Osteocyte (in vitro differentiated cells): Measurements from ENCODE around the gene UGT8. TPM values are rescaled to one million over a fixed set of nuclear protein-coding genes. Genes with fewer than 3 reads are reported as not detected.

Experiments
- DNase-seq: peaks from one replicate; pipeline ENCODE4 v3.0.0; 2021; ENCODE audit warnings: mixed read lengths; ENCODE audit not compliant: unreplicated experiment; ENCODE audit errors: extremely low spot score
- H3K27ac Mint-ChIP-seq: one replicate; pipeline ENCODE4 v1.8.0; 2021; ENCODE audit warnings: mild to moderate bottlenecking, mixed read lengths; ENCODE audit not compliant: unreplicated experiment
- H3K27me3 Mint-ChIP-seq: one replicate; pipeline ENCODE4 v1.8.0; 2021; ENCODE audit warnings: mixed read lengths; ENCODE audit not compliant: unreplicated experiment
- H3K36me3 Mint-ChIP-seq: one replicate; pipeline ENCODE4 v1.8.0; 2021; ENCODE audit warnings: mixed read lengths; ENCODE audit not compliant: unreplicated experiment
- H3K4me1 Mint-ChIP-seq: one replicate; pipeline ENCODE4 v1.8.0; 2021; ENCODE audit warnings: mixed read lengths; ENCODE audit not compliant: unreplicated experiment
- H3K4me3 Mint-ChIP-seq: one replicate; pipeline ENCODE4 v1.8.0; 2021; ENCODE audit warnings: mild to moderate bottlenecking, moderate library complexity, mixed read lengths; ENCODE audit not compliant: unreplicated experiment
- H3K9me3 Mint-ChIP-seq: one replicate; pipeline ENCODE4 v1.8.0; 2021; ENCODE audit warnings: mixed read lengths; ENCODE audit not compliant: unreplicated experiment
- microRNA-seq: library from miRNA; unstranded; fragments of <30 nt; microRNA quantifications from one replicate; pipeline ENCODE4 v1.1.0, GENCODE V29; 2020; ENCODE audit not compliant: unreplicated experiment
- total RNA-seq: library from RNA; stranded (reverse); gene quantifications from 2 replicates; pipeline ENCODE4 v1.2.1, GENCODE V29; 2021
- TF ChIP-seq, protein P1 (sequence below): fragments of 200-600 bp; sonication (generic); IDR thresholded peaks from 2 replicates; pipeline ENCODE4 v1.5.0; 2021; ENCODE audit warnings: antibody characterized with exemption, mild to moderate bottlenecking, moderate library complexity

The UGT8 gene
- total RNA-seq, 1 donor from 2014 or later = not detected

DNA sequence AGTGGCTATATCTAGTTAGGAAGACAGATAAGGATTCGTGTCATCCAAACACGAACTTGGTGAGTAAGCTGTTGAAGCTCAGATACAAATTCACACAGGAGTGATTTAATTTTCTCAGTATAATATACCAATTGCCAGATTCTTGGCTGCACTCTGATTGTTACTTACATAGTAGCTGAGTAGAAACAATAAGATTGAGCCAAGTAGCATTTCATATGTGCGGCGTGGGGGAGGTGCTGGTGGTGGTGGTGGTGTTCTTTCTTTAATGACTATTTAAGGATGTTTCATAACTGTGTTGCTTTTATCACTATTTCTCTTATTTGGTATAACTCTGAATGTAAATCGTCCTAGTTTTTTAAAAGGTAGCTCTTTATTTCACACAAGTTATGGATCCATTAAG, 102.9 kb downstream of the UGT8 start:
- H3K36me3 Mint-ChIP-seq = no peaks in the 10 kb centered on the region
- no peak for DNase-seq
- no peaks in the 10 kb centered on the region for H3K4me1 Mint-ChIP-seq
- no peak overlapping the region for H3K27ac Mint-ChIP-seq
- H3K4me3 Mint-ChIP-seq = no peak overlapping the region
- TF ChIP-seq, protein P1, sequence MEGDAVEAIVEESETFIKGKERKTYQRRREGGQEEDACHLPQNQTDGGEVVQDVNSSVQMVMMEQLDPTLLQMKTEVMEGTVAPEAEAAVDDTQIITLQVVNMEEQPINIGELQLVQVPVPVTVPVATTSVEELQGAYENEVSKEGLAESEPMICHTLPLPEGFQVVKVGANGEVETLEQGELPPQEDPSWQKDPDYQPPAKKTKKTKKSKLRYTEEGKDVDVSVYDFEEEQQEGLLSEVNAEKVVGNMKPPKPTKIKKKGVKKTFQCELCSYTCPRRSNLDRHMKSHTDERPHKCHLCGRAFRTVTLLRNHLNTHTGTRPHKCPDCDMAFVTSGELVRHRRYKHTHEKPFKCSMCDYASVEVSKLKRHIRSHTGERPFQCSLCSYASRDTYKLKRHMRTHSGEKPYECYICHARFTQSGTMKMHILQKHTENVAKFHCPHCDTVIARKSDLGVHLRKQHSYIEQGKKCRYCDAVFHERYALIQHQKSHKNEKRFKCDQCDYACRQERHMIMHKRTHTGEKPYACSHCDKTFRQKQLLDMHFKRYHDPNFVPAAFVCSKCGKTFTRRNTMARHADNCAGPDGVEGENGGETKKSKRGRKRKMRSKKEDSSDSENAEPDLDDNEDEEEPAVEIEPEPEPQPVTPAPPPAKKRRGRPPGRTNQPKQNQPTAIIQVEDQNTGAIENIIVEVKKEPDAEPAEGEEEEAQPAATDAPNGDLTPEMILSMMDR = no peak
- H3K27me3 Mint-ChIP-seq = peaks cover 12% of the 10 kb centered on the region
- no peaks in the 10 kb centered on the region for H3K9me3 Mint-ChIP-seq

DNA sequence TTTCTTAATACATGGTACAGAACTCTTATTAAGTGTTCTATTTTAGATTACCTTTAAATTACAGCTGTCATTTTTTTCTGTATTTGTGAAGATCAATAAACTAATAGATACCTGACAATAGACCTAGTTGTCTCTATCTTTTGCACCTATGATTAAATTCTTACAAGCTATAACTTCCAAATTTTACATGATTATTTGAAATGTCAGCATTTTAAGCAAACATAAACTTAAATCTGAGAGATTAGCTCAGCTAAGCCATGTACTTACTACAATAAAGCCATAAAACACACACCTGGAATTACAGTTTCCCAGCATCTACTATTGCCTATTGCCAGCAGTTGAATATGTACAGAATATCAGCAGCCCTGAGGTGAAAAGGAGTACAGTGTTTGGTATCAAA, 118.8 kb downstream of the UGT8 start:
- H3K36me3 Mint-ChIP-seq = no peaks in the 10 kb centered on the region
- H3K4me3 Mint-ChIP-seq = no peak overlapping the region
- TF ChIP-seq, protein P1 = no peak
- H3K27me3 Mint-ChIP-seq = peaks cover 10% of the 10 kb centered on the region
- H3K9me3 Mint-ChIP-seq = no peaks in the 10 kb centered on the region
- no peak overlapping the region for H3K27ac Mint-ChIP-seq
- no peaks in the 10 kb centered on the region for H3K4me1 Mint-ChIP-seq
- no peak for DNase-seq

DNA sequence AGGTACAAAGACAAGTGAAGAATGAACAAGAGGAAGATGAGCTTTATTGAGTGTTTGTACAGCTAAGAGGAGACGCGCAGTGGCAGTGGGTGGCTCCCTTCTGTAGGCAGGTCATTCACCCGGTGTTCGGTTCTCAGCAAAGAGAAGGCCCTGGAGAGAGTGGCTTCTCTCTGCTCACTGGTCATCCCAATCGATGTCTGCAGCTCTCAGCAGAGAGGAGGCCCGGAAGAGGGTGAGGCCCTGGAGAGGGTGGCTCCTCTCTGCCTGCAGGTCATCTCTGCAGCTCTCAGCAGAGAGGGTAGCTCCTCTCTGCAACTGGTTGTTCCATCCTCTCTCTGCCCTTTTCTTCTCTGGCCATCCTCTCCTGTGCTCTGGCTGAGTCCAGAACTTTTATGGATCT, 126.5 kb downstream of the UGT8 start:
- TF ChIP-seq, protein P1 = no peak
- Mint-ChIP-seq H3K9me3 (no peaks in the 10 kb centered on the region), H3K27ac (no peak overlapping the region), H3K4me3 (no peak overlapping the region), H3K36me3 (no peaks in the 10 kb centered on the region), H3K27me3 (peaks cover 8% of the 10 kb centered on the region), H3K4me1 (peaks cover 5% of the 10 kb centered on the region)
- no peak for DNase-seq

DNA sequence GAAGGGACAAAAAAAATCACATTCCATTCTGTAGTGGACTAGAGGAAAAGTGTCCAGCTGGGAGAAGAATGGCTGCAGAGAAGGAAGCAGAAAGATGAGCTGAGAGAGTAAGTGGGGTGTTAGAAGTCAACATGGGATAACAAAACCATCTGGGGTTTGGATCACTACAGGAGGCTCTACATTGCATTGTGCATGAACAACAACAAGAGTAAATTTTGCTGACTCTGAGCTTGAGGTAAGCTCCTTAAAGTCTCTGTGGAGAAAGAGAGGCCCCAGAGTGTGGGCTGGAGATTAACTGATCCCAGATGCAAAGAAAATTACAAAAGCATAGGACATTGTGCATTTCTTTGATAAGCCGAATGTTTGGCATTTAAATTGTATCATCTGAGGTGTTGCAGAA, 128.9 kb downstream of the UGT8 start:
- H3K4me3 Mint-ChIP-seq = no peak overlapping the region
- TF ChIP-seq, protein P1 = no peak
- no peaks in the 10 kb centered on the region for H3K9me3 Mint-ChIP-seq
- H3K4me1 Mint-ChIP-seq = peaks cover 5% of the 10 kb centered on the region
- peaks cover 8% of the 10 kb centered on the region for H3K27me3 Mint-ChIP-seq
- no peaks in the 10 kb centered on the region for H3K36me3 Mint-ChIP-seq
- no peak overlapping the region for H3K27ac Mint-ChIP-seq
- DNase-seq = no peak

Small RNA genes lying within 50 kb of the gene (microRNA-seq; reads per million reads assigned to microRNA genes)
- gene MIR577 = not detected
